AML-193 (cell line): Measurements from ENCODE around the gene CST7.
A peak's percentile ranks its signal among the peaks of the same experiment; 100 is the strongest.
"Not testable (repeated sequence)": the region's sequence is repeated elsewhere in the genome, so short reads cannot be mapped to it uniquely, and the experiment has no call there.

Experiments used
- DNase-seq, 2 experiments: peaks; one replicate each; lab custom pipeline; 2025; lab: John Stamatoyannopoulos, UW

CST7 gene

GRCh38 chr20:24929867-24930723 lies 19.0 kb upstream of the CST7 start:
- not testable (repeated sequence) for DNase-seq

GRCh38 chr20:24930724-24931688 lies 18.1 kb upstream of the CST7 start:
- not testable (repeated sequence) for DNase-seq

DNA sequence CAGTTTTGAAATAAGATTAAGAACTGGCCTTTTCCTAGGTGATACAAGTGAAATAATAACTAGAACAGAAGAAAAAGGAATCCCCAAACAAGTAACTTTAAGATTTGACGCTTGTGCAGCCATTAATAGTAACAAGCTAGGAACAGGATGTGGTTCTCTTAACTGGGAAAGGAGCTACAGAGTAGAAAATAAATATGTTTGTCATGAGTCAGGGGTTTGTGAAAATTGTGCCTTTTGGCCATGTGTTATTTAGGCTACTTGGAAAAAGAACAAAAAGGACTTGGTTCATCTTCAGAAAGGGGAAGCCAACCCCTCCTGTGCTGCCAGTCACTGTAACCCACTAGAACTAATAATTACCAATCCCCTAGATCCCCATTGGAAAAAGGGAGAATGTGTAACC lies 17.2 kb upstream of the CST7 start:
- DNase-seq: not testable (repeated sequence)

GRCh38 chr20:24933266-24933908 lies 15.7 kb upstream of the CST7 start:
- DNase-seq: no peak

DNA sequence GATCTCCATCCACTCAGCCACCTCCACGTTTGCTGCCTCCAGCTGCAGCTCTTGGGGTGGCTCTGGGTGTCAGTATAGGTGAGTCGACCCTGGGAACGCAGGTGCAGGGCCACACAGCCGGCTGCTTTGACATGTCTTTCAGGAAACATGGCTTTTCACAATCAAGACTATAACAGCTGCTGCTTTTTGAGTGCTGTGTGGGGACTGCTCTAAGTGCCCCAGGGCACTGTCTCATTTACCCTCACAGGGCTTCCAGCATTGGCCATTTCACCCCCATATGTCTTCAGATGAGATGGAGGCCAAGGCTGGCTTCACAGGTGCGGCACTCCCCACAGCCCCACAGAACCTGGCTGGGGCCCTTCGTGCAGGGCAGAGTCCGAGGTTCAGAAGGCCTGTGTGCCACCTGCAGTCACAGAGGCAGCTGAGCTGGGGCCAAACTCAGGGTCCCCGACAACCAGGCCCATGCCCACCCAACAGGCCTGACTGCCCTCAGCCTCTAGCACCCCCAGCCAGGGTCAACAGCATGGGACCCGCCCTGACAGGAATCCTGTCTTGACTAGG lies 14.9 kb upstream of the CST7 start:
- no peak for DNase-seq

GRCh38 chr20:24934716-24935115 lies 14.4 kb upstream of the CST7 start:
- no peak for DNase-seq

DNA sequence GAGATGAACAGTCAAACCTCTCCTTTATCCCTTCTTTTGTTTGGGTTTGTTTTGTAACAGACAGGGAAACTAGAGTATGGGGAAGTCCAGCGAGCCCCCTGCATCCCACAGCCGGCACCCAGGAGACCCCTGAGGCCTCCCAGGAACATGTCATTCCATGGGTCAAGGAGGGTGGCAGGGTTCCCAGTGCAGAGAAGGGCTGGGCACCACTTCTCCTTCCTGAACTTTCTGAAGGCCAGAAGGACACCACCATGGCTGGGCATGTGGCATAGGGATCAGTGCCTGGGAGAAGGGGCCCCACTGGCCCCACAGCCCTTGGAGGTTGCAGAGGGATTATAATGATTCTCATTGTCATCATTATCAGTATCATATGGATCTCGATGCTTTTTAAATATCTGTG lies 13.9 kb upstream of the CST7 start:
- DNase-seq: no peak

DNA sequence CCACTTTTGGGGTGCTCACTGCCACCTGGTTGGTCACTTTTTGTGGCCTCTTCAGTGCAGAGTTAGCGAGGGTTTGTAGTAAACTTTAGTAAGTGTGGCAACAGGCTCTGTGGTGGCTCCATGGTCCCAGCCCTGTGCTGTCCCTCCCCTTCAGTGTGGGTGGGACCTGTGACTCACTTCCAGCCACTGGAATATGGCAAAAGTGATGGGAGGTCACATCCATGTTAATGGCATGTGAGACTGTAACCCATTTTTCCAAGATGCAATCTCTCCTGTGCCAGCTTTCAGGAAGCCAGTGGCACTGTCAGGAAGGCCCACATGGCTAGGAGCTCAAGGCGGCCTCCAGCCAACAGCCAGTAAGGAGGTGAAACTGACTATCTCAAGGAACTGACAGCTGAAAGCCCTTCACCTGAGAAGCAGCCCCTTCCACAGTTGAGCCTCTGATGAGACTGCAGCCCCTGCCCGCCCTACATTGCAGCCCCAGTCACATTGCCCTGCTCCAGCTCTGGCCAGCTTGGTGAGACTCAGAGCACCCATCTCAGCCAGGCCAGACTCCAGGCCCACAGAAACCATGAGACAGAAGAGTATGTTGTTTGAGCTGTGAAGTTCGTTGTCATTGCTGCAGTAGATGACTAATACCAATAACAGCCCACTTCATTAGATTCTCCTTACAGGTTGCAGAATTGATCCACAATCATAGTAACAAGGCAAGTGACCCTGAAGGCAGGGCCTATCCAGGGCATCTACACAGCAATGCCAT lies 13.1 kb upstream of the CST7 start:
- no peak for DNase-seq

GRCh38 chr20:24936526-24937407 lies 12.3 kb upstream of the CST7 start:
- DNase-seq: no peak

DNA sequence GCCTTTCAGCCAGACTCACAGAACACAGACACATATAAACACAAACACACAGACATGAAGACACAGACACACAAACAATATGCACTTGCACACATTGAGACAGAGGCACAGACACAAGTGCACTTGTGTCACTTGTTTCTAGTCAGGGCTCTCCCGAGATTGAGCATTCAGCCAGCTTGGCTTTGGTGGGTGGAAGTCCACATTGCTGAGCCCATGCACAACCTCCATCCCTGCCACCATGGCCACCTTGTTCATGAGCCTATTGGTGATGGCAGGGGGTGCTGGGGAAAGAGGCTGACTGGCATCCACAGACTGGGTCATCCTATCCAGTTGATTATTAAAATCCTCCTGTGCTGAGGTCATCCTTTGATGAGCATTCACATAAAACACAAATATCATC lies 11.5 kb upstream of the CST7 start:
- no peak for DNase-seq

DNA sequence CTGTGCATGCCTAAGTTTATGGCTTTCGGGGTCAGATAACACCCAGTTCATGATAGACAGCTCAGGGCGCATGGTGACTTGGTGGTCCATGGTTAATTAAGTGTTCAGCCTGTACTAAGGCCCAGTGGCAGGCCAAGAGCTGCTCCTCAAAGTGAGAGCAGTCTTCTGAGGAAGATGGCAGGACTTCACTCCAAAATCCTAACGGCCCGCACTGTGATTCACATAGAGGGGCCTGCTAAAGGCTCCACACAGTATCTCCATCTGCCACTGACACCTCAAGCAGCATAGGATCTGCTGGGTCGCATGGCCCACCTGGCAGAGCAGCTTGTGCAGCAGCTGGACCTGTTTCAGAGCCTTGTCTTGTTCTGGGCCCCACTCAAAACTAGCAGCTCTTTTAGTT lies 10.6 kb upstream of the CST7 start:
- DNase-seq: no peak

DNA sequence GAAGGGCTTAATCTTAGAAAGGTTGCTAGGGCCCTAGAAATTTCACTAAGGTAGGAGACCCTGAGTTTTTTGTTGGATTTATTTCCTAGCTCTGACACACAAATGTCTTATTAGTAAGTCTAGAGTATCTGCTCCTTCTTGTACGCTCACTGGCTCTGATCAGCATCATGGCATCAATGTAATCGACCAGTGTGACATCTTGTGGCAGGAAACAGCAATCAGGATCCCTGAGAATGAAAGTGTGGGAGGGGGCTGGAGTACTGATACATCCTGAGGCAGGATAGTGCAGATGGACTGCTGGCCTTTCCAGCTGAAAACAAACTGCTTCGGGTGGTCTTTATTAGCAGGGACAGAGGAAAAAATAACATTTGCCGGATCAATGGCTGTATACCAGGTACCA lies 10.0 kb upstream of the CST7 start:
- no peak for DNase-seq

- DNase-seq: no peak
Measured at GRCh38 chr20:24942679-24943078, 6.4 kb upstream of the CST7 start.

DNA sequence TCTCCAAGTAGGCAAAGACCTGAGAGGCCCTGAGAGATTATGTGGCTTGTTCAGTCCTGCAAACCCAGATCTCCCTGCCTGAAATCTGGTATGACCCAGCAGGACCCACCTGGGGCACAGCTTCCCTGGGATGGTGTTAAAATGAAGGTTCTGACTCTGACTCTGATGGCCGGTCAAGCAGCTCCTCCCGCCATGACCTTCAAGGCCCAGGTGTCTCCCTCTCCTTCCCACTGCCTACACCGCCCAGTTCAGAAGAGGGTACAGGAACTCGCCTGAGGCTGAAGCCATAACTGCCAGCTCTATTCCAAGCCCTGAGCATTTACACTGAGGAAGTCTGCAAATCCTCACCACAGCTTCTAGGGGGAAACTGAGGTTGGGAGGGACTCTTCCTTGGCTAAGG lies 5.9 kb upstream of the CST7 start:
- DNase-seq: no peak

GRCh38 chr20:24943731-24944130 lies 5.3 kb upstream of the CST7 start:
- no peak for DNase-seq

- not testable (repeated sequence) for DNase-seq
Measured at GRCh38 chr20:24946376-24946775, 2.7 kb upstream of the CST7 start.

DNA sequence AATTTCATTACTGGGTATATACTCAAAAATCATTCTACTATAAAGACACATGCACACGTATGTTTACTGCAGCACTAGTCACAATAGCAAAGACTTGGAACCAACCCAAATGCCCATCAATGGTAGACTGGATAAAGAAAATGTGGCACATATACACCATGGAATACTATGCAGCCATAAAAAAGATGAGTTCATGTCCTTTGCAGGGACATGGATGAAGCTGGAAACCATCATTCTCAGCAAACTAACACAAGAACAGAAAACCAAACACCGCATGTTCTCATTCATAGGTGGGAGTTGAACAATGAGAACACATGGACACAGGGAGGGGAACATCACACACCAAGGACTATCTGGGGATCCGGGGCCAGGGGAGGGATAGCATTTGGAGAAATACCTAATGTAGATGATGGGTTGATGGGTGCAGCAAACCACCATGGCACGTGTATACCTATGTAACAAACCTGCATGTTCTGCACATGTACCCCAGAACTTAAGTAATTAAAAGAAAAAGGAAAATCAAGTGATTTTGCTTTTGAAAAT lies 602 bp upstream of the CST7 start:
- DNase-seq: not testable (repeated sequence)

- peak; percentile 17 to 31 for DNase-seq
Measured at GRCh38 chr20:24949756-24950127, 673 bp downstream of the CST7 start.

DNA sequence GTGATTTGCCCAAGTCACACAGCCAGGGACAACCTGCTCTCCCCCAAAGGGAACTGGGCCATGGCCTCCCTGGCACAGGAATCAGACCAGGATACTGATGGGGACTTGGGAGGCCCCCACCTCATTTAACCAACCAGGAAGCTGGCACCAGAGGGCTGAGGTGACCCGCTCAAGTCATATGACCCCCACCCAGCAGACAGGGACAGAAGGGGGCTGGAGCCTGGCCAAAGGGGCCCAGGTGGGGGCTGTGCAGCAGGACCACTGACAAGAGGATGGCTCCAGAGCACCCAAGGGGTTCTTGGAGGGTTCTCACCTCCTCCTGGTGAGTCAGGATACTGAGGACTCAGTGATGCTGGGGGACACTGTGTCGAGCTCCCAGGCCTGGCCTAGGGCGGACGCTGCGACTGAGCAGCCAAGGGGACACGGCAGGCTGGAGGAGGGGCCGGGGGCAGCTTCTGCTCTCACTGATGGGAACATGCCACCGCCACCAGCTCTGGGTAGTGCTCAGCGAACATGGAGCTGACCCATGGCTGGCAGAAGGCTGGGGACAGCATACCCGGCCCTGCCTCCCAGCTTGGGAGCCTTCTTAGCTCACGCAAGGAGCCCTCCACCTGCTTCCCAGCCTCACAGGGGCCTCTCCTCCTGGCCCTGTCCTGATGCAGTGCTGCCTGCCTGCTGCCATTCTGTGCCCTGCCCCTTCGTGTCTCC lies 1.2 kb downstream of the CST7 start:
- no peak for DNase-seq
